Osteoblast (primary cell): Measurements from ENCODE around the gene SSU72. TPM values are rescaled to one million over a fixed set of nuclear protein-coding genes. Genes with fewer than 3 reads are reported as not detected.

ENCODE experiments used
- DNase-seq: peaks from one replicate; pipeline ENCODE4 v3.0.0; 2011; ENCODE audit warnings: low spot score, mixed read lengths; ENCODE audit not compliant: insufficient read length; ENCODE audit errors: missing footprints
- H2AFZ ChIP-seq: 2 replicates; pipeline ENCODE4 v1.6.0; 2011; ENCODE audit warnings: mild to moderate bottlenecking, low read length
- H3K27ac ChIP-seq: 2 replicates; pipeline ENCODE4 v1.5.1; 2011; ENCODE audit warnings: mild to moderate bottlenecking, low read depth, low read length, moderate library complexity
- H3K27me3 ChIP-seq: 2 replicates; pipeline ENCODE4 v1.6.0; 2012; ENCODE audit warnings: mild to moderate bottlenecking, control low read depth, inconsistent platforms, low read length, moderate library complexity; ENCODE audit not compliant: insufficient read depth
- H3K36me3 ChIP-seq: 2 replicates; pipeline ENCODE4 v1.5.1; 2011; ENCODE audit warnings: mild to moderate bottlenecking, low read length, control low read depth, moderate library complexity; ENCODE audit not compliant: insufficient read depth
- H3K4me1 ChIP-seq: 2 replicates; pipeline ENCODE4 v1.5.1; 2011; ENCODE audit warnings: mild to moderate bottlenecking, low read length, control low read depth, moderate library complexity; ENCODE audit not compliant: insufficient read depth
- H3K4me2 ChIP-seq: 2 replicates; pipeline ENCODE4 v1.6.0; 2011; ENCODE audit warnings: mild to moderate bottlenecking, low read length; ENCODE audit not compliant: insufficient read depth
- H3K4me3 ChIP-seq: fragments of 200-600 bp; sonication (generic); 3 replicates; pipeline ENCODE4 v1.5.1; 2012; ENCODE audit warnings: mild to moderate bottlenecking, low read length, inconsistent platforms; ENCODE audit not compliant: insufficient read depth
- H3K79me2 ChIP-seq: 2 replicates; pipeline ENCODE4 v1.6.0; 2012; ENCODE audit warnings: mild to moderate bottlenecking, low read length, control low read depth, inconsistent platforms; ENCODE audit not compliant: insufficient read depth
- H3K9me3 ChIP-seq: 2 replicates; pipeline ENCODE4 v1.5.1; 2011; ENCODE audit warnings: low read depth, low read length, control low read depth
- H4K20me1 ChIP-seq: 2 replicates; pipeline ENCODE4 v1.6.0; 2012; ENCODE audit warnings: mild to moderate bottlenecking, low read length, control low read depth; ENCODE audit not compliant: insufficient read depth
- CTCF ChIP-seq: IDR thresholded peaks from 2 replicates; pipeline ENCODE4 v1.5.1; 2011; ENCODE audit warnings: mild to moderate bottlenecking, low read depth, low read length, moderate library complexity; ENCODE audit errors: extremely low read depth
- total RNA-seq: library from RNA; depleted of rRNA; stranded (reverse); fragments of >200 nt; gene quantifications from 2 replicates; pipeline ENCODE4 v1.2.3, GENCODE V29; 2012

SSU72 gene
- total RNA-seq, 1 donor, result 73.1 TPM

- Histone ChIP-seq H4K20me1 (peaks cover 16% of the 10 kb centered on the region), H3K4me1 (no peaks in the 10 kb centered on the region), H3K27ac (no peak overlapping the region), H3K4me3 (peak overlapping the region; percentile 72), H2AFZ (no peak overlapping the region), H3K27me3 (no peaks in the 10 kb centered on the region), H3K79me2 (peaks cover 21% of the 10 kb centered on the region), H3K4me2 (peak overlapping the region; percentile 70), H3K9me3 (no peaks in the 10 kb centered on the region), H3K36me3 (peaks cover 21% of the 10 kb centered on the region)
- peak; percentile 85 for DNase-seq
- TF ChIP-seq CTCF, result no peak
Observed at GRCh38 chr1:1540818-1541628, 33.6 kb downstream of the SSU72 start.

GRCh38 chr1:1540090-1540817 is 34.4 kb downstream of the SSU72 start, which contains the start of gene TMEM240:
Gene TMEM240 (minus strand): TSS chr1:1540624. CDS start chr1:1540346, 278 bp downstream.
- Histone ChIP-seq H3K36me3 (peaks cover 21% of the 10 kb centered on the region), H2AFZ (no peak within 1 kb of the TSS), H3K9me3 (no peaks in the 10 kb centered on the region), H3K79me2 (peaks cover 21% of the 10 kb centered on the region), H4K20me1 (peaks cover 16% of the 10 kb centered on the region), H3K4me2 (peak within 1 kb of the TSS; percentile 78), H3K4me1 (no peaks in the 10 kb centered on the region), H3K27ac (no peak within 1 kb of the TSS), H3K4me3 (peak within 1 kb of the TSS; percentile 72), H3K27me3 (no peaks in the 10 kb centered on the region)
- peak; percentile 100 for DNase-seq
- TF ChIP-seq CTCF, result no peak

- peaks cover 16% of the 10 kb centered on the region for H4K20me1 ChIP-seq
- no peak overlapping the region for H2AFZ ChIP-seq
- no peaks in the 10 kb centered on the region for H3K9me3 ChIP-seq
- H3K4me2 ChIP-seq, result peak overlapping the region; percentile 78
- H3K36me3 ChIP-seq, result peaks cover 21% of the 10 kb centered on the region
- H3K27me3 ChIP-seq, result no peaks in the 10 kb centered on the region
- no peaks in the 10 kb centered on the region for H3K4me1 ChIP-seq
- TF ChIP-seq CTCF, result no peak
- H3K27ac ChIP-seq, result no peak overlapping the region
- H3K4me3 ChIP-seq, result peak overlapping the region; percentile 72
- peaks cover 21% of the 10 kb centered on the region for H3K79me2 ChIP-seq
- DNase-seq, result peak; percentile 99
Observed at GRCh38 chr1:1539310-1540089, 35.2 kb downstream of the SSU72 start.
